HEK293T (cell line): ENCODE results near the gene KRT15.

ENCODE experiments used
- CTCF ChIA-PET: fragments of 350-600 bp; formaldehyde crosslinking; extraction: SDS; loops from one replicate; lab custom pipeline; 2021; ENCODE audit warnings: antibody characterized with exemption, inconsistent platforms; lab: Yijun Ruan, JAX
- POLR2A ChIA-PET: fragments of 350-600 bp; formaldehyde crosslinking; extraction: SDS; loops from one replicate; lab custom pipeline; 2020; ENCODE audit warnings: antibody characterized with exemption, inconsistent platforms; lab: Yijun Ruan, JAX
- DNase-seq: peaks from one replicate; pipeline ENCODE4 v3.0.0; 2012; ENCODE audit warnings: mixed read lengths; ENCODE audit errors: extremely low spot score
- ARNT ChIP-seq: fragments of 450-650 bp; IDR thresholded peaks from 2 replicates; pipeline ENCODE4 v1.6.1; 2017; ENCODE audit warnings: mild to moderate bottlenecking
- BHLHE40 ChIP-seq: fragments of 450-650 bp; IDR thresholded peaks from 2 replicates; pipeline ENCODE4 v1.6.1; 2016; ENCODE audit warnings: mild to moderate bottlenecking, moderate library complexity, borderline replicate concordance
- CTBP1 ChIP-seq: fragments of 450-650 bp; IDR thresholded peaks from 2 replicates; pipeline ENCODE4 v1.6.1; 2016; ENCODE audit warnings: borderline replicate concordance
- ELF4 ChIP-seq: fragments of 450-650 bp; IDR thresholded peaks from 2 replicates; pipeline ENCODE4 v1.6.1; 2017; ENCODE audit warnings: antibody characterized with exemption
- FOXA1 ChIP-seq: fragments of 450-650 bp; IDR thresholded peaks from 2 replicates; pipeline ENCODE4 v1.6.1; 2016; ENCODE audit warnings: mild to moderate bottlenecking
- FOXK2 ChIP-seq: fragments of 450-650 bp; IDR thresholded peaks from 2 replicates; pipeline ENCODE4 v1.6.1; 2016; ENCODE audit warnings: mild to moderate bottlenecking
- FOXM1 ChIP-seq: fragments of 450-650 bp; IDR thresholded peaks from 2 replicates; pipeline ENCODE4 v1.6.1; 2017; ENCODE audit warnings: mild to moderate bottlenecking, borderline replicate concordance
- HDGF ChIP-seq: fragments of 450-650 bp; IDR thresholded peaks from 2 replicates; pipeline ENCODE4 v1.6.1; 2017; ENCODE audit warnings: antibody characterized with exemption, borderline replicate concordance
- L3MBTL2 ChIP-seq: fragments of 450-650 bp; conservative IDR thresholded peaks from 2 replicates; pipeline ENCODE4 v1.6.1; 2016; ENCODE audit warnings: mild to moderate bottlenecking
- LEF1 ChIP-seq: fragments of 450-650 bp; IDR thresholded peaks from 2 replicates; pipeline ENCODE4 v1.6.1; 2017; ENCODE audit warnings: mild to moderate bottlenecking, borderline replicate concordance
- NFRKB ChIP-seq: fragments of 450-650 bp; IDR thresholded peaks from 2 replicates; pipeline ENCODE4 v1.6.1; 2016; ENCODE audit warnings: mild to moderate bottlenecking, moderate library complexity
- SP1 ChIP-seq: fragments of 450-650 bp; IDR thresholded peaks from 2 replicates; pipeline ENCODE4 v1.6.1; 2017
- SUZ12 ChIP-seq: fragments of 450-650 bp; IDR thresholded peaks from 2 replicates; pipeline ENCODE4 v1.6.1; 2016; ENCODE audit warnings: mild to moderate bottlenecking
- TARDBP ChIP-seq: fragments of 450-650 bp; IDR thresholded peaks from 2 replicates; pipeline ENCODE4 v1.6.1; 2016
- ZNF384 ChIP-seq: fragments of 450-650 bp; IDR thresholded peaks from 2 replicates; pipeline ENCODE4 v1.6.1; 2016
- TF ChIP-seq, protein P1 (sequence below): fragments of 450-650 bp; IDR thresholded peaks from 2 replicates; pipeline ENCODE4 v1.6.1; 2016

KRT15 gene

GRCh38 chr17:41534899-41535546 lies 16.3 kb upstream of the KRT15 start:
- TF ChIP-seq CTBP1: no peak
- no peak for TF ChIP-seq SUZ12
- no peak for TF ChIP-seq FOXK2
- no peak for TF ChIP-seq FOXA1
- TF ChIP-seq, protein P1, sequence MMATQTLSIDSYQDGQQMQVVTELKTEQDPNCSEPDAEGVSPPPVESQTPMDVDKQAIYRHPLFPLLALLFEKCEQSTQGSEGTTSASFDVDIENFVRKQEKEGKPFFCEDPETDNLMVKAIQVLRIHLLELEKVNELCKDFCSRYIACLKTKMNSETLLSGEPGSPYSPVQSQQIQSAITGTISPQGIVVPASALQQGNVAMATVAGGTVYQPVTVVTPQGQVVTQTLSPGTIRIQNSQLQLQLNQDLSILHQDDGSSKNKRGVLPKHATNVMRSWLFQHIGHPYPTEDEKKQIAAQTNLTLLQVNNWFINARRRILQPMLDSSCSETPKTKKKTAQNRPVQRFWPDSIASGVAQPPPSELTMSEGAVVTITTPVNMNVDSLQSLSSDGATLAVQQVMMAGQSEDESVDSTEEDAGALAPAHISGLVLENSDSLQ: no peak
- no peak for TF ChIP-seq SP1
- TF ChIP-seq BHLHE40: no peak
- TF ChIP-seq ELF4: no peak
- no peak for TF ChIP-seq LEF1
- no peak for TF ChIP-seq ZNF384
- TF ChIP-seq L3MBTL2: no peak
- TF ChIP-seq TARDBP: no peak
- no peak for TF ChIP-seq FOXM1
- ChIA-PET POLR2A (interaction anchor here (1.2 to 1.4 kb wide), 2 partner anchors 8 to 153 kb away, joined by 3 read pairs; no protein-coding TSS in a partner anchor), CTCF (interaction anchor here (0.7 to 4.6 kb wide), 3 partner anchors 14 to 131 kb away, joined by 4 to 26 read pairs (median 4); no protein-coding TSS in a partner anchor)
- DNase-seq: no peak

DNA sequence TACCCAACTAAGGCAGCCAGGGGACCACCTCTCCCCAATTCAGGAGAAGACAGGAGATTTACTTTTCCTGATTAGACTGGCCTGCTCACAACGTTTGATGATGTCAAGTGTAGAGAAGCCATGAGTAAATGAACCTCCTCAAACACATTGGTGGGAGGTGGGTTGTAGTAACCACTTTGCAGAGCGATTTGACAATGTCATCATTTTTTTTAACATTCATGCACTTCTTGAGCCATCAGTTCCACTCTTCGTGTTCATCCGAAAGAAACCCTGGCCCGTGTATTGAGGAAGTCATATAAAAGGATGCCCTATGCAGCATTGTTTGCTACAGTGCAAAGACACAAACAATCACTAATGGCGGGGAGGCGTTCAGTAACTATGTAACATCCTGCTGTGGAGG lies 14.9 kb upstream of the KRT15 start:
- no peak for TF ChIP-seq FOXM1
- TF ChIP-seq BHLHE40: no peak
- TF ChIP-seq SP1: no peak
- no peak for TF ChIP-seq L3MBTL2
- TF ChIP-seq ARNT: no peak
- no peak for TF ChIP-seq HDGF
- no peak for TF ChIP-seq ZNF384
- TF ChIP-seq, protein P1: no peak
- no peak for TF ChIP-seq LEF1
- no peak for TF ChIP-seq CTBP1
- TF ChIP-seq ELF4: no peak
- TF ChIP-seq NFRKB: no peak
- TF ChIP-seq FOXA1: no peak
- TF ChIP-seq SUZ12: no peak
- no peak for TF ChIP-seq TARDBP
- TF ChIP-seq FOXK2: no peak
- ChIA-PET CTCF (interaction anchor here (4.6 kb wide), 1 partner anchor 15 kb away, joined by 26 read pairs; no protein-coding TSS in a partner anchor), POLR2A (no interaction called here)
- DNase-seq: no peak

DNA sequence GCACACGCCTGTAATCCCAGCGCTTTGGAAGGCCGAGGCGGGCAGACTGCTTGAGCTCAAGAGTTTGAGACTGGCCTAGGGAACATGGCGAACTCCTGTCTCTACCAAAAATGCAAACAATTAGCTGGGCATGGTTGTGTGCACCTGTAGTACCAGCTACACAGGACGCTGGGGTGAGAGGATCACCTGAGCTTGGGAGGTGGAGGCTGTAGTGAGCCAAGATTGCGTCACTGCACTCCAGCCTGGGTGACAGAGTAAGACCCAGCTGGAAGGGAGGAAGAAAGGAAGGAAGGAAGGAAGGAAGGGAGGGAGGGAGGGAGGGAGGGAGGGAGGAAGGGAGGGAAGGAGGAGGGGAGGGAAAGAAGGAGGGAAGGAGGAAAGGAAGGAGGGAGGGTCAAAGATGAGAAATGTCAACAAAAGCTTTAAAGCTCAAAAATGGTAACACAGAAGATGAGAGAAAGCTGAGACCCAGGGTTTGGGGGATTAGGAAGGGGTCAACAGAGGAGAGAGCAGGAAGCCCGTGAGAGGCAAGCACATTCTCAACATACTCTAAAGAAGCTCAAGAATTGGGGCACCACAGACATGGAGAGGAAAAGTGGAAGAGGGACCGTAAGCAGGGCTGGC lies 14.4 kb upstream of the KRT15 start:
- ChIA-PET CTCF (interaction anchor here (0.8 to 4.6 kb wide), 2 partner anchors 16 to 130 kb away, joined by 3 to 26 read pairs; no protein-coding TSS in a partner anchor), POLR2A (interaction anchor here (0.9 to 1.0 kb wide), 3 partner anchors 11 to 155 kb away, joined by 3 to 4 read pairs (median 3); no protein-coding TSS in a partner anchor)
- TF ChIP-seq FOXK2: no peak
- TF ChIP-seq CTBP1: no peak
- TF ChIP-seq L3MBTL2: no peak
- TF ChIP-seq BHLHE40: no peak
- TF ChIP-seq NFRKB: no peak
- TF ChIP-seq ELF4: no peak
- no peak for TF ChIP-seq SUZ12
- no peak for TF ChIP-seq FOXM1
- no peak for TF ChIP-seq HDGF
- TF ChIP-seq SP1: no peak
- TF ChIP-seq ZNF384: no peak
- no peak for TF ChIP-seq FOXA1
- TF ChIP-seq ARNT: no peak
- TF ChIP-seq TARDBP: no peak
- TF ChIP-seq, protein P1: no peak
- no peak for TF ChIP-seq LEF1
- DNase-seq: no peak

GRCh38 chr17:41531993-41532392 lies 13.3 kb upstream of the KRT15 start:
- no peak for TF ChIP-seq TARDBP
- no peak for TF ChIP-seq SUZ12
- no peak for TF ChIP-seq ARNT
- TF ChIP-seq LEF1: no peak
- TF ChIP-seq BHLHE40: no peak
- TF ChIP-seq SP1: no peak
- no peak for TF ChIP-seq FOXM1
- TF ChIP-seq, protein P1: no peak
- no peak for TF ChIP-seq FOXA1
- TF ChIP-seq FOXK2: no peak
- no peak for TF ChIP-seq ELF4
- no peak for TF ChIP-seq CTBP1
- TF ChIP-seq NFRKB: no peak
- no peak for TF ChIP-seq HDGF
- no peak for TF ChIP-seq L3MBTL2
- CTCF ChIA-PET: interaction anchor here (0.8 kb wide), 1 partner anchor 131 kb away, joined by 3 read pairs; no protein-coding TSS in a partner anchor
- POLR2A ChIA-PET: no interaction called here
- DNase-seq: no peak
